GM12874 (cell line): ENCODE results near the gene ALDH1A1.

Experiments used
- CTCF ChIP-seq: IDR thresholded peaks from 2 replicates; pipeline ENCODE4 v1.5.1; 2011; ENCODE audit warnings: low read depth, mild to moderate bottlenecking, control low read depth, low read length, moderate library complexity; ENCODE audit not compliant: insufficient read depth

The ALDH1A1 gene

GRCh38 chr9:72983056-72983455 is 30.2 kb upstream of the ALDH1A1 start:
- TF ChIP-seq CTCF, result no peak

- no peak for TF ChIP-seq CTCF
These were observed 29.4 kb upstream of the ALDH1A1 start for GRCh38 chr9:72982146-72982799.

GRCh38 chr9:72981433-72981832 is 28.6 kb upstream of the ALDH1A1 start:
- TF ChIP-seq CTCF, result no peak

GRCh38 chr9:72980600-72981265 is 27.9 kb upstream of the ALDH1A1 start:
- TF ChIP-seq CTCF, result no peak

GRCh38 chr9:72980183-72980582 is 27.3 kb upstream of the ALDH1A1 start:
- no peak for TF ChIP-seq CTCF

- TF ChIP-seq CTCF, result no peak
These were observed 26.7 kb upstream of the ALDH1A1 start for GRCh38 chr9:72979405-72980100.

- no peak for TF ChIP-seq CTCF
These were observed 25.9 kb upstream of the ALDH1A1 start for GRCh38 chr9:72978744-72979143.
